Smooth muscle cell (in vitro differentiated cells): ENCODE measurements around the gene ING3. TPM values are rescaled to one million over a fixed set of nuclear protein-coding genes. Genes with fewer than 3 reads are reported as not detected.

ENCODE experiments used
- DNase-seq: peaks from one replicate; lab custom pipeline; 2025; ENCODE audit not compliant: unreplicated experiment; lab: John Stamatoyannopoulos, UW
- H2AFZ ChIP-seq: fragments of 200-600 bp; sonication (generic); 2 replicates; pipeline ENCODE4 v1.6.0; 2016; ENCODE audit warnings: antibody characterized with exemption, low read depth, mild to moderate bottlenecking
- H3F3A ChIP-seq: fragments of 200-600 bp; sonication (generic); 2 replicates; pipeline ENCODE4 v1.6.0; 2017; ENCODE audit warnings: antibody characterized with exemption, low read depth
- H3K27ac ChIP-seq: fragments of 200-600 bp; sonication (generic); 2 replicates; pipeline ENCODE4 v1.5.1; 2016; ENCODE audit warnings: low read depth, mild to moderate bottlenecking
- H3K27me3 ChIP-seq: fragments of 200-600 bp; sonication (generic); 2 replicates; pipeline ENCODE4 v1.6.1; 2016; ENCODE audit warnings: low read depth, mild to moderate bottlenecking
- H3K36me3 ChIP-seq: fragments of 200-600 bp; sonication (generic); 2 replicates; pipeline ENCODE4 v1.5.1; 2016; ENCODE audit warnings: low read depth
- H3K4me1 ChIP-seq: fragments of 200-600 bp; sonication (generic); 2 replicates; pipeline ENCODE4 v1.5.1; 2016; ENCODE audit warnings: low read depth
- H3K4me2 ChIP-seq: fragments of 200-600 bp; sonication (generic); 2 replicates; pipeline ENCODE4 v1.6.0; 2016; ENCODE audit warnings: mild to moderate bottlenecking
- H3K4me3 ChIP-seq: fragments of 200-600 bp; sonication (generic); 2 replicates; pipeline ENCODE4 v1.5.1; 2016; ENCODE audit warnings: mild to moderate bottlenecking
- H3K79me2 ChIP-seq: fragments of 200-600 bp; sonication (generic); 2 replicates; pipeline ENCODE4 v1.6.0; 2016; ENCODE audit warnings: low read depth, mild to moderate bottlenecking
- H3K9ac ChIP-seq: fragments of 200-600 bp; sonication (generic); 2 replicates; pipeline ENCODE4 v1.6.0; 2016; ENCODE audit warnings: low read depth
- H3K9me3 ChIP-seq: fragments of 200-600 bp; sonication (generic); replicated peaks from 2 replicates; pipeline ENCODE4 v1.5.1; 2016; ENCODE audit warnings: low read depth
- H4K20me1 ChIP-seq: fragments of 200-600 bp; sonication (generic); 2 replicates; pipeline ENCODE4 v1.6.0; 2016; ENCODE audit warnings: low read depth
- WGBS: methylation state at CpG from one replicate; pipeline ENCODE4 v1.1.7; 2016; ENCODE audit warnings: low lambda C conversion rate; 5-methylcytosine and 5-hydroxymethylcytosine counted together
- polyA plus RNA-seq: library from polyadenylated mRNA; unstranded; fragments of >200 nt; fragmentation: Nextera tagmentation; extraction: Ambion mirVana; gene quantifications from 2 replicates; pipeline ENCODE4 v1.2.1, GENCODE V29; 2016
- small RNA-seq: library from RNA; depleted of rRNA; stranded (forward); fragments of <200 nt; gene quantifications from one replicate; pipeline ENCODE3, GENCODE V24; 2014
- total RNA-seq: library from RNA; depleted of rRNA; stranded (reverse); fragments of >200 nt; gene quantifications from 2 replicates; pipeline ENCODE4 v1.2.3, GENCODE V29; 2014
- TF ChIP-seq, protein P1 (sequence below): fragments of 200-600 bp; sonication (generic); IDR thresholded peaks from 2 replicates; pipeline ENCODE4 v1.5.1; 2017; ENCODE audit warnings: borderline replicate concordance, mild to moderate bottlenecking, antibody characterized with exemption; ENCODE audit not compliant: insufficient read depth, poor library complexity, severe bottlenecking

The ING3 gene
- total and polyA plus RNA-seq, 2 experiments from 2014 or later: 8.4 to 11.8 TPM

DNA sequence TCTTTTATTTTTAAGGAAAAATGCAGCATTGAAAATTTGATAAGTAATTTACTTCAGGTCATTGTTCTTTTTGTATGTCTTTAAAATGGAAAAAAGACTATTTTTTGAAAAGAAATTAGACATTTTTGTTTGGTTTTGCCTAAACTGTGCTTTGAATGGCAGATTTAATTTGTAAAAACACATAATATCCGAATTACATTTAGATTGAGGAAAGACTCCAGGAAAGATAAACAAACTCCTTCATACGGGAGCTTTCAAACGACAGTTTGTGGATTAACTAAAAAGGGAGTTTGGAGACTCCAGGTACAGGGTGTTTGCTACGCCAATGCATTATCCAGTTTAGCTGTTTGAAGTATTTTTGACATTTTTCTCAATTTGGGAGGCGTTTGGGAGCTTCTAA lies 74.0 kb downstream of the ING3 start:
- Histone ChIP-seq H3K4me2 (peak overlapping the region; percentile 69), H3K9me3 (no peaks in the 10 kb centered on the region), H3K4me1 (peaks cover 25% of the 10 kb centered on the region), H3K36me3 (no peaks in the 10 kb centered on the region), H3K27me3 (no peaks in the 10 kb centered on the region), H3K79me2 (no peaks in the 10 kb centered on the region), H3F3A (peaks cover 11% of the 10 kb centered on the region), H3K9ac (no peak overlapping the region), H2AFZ (peak overlapping the region; percentile 85), H3K4me3 (peak overlapping the region; percentile 20), H4K20me1 (no peaks in the 10 kb centered on the region), H3K27ac (peak overlapping the region; percentile 71)
- DNase-seq: no peak
- TF ChIP-seq, protein P1, sequence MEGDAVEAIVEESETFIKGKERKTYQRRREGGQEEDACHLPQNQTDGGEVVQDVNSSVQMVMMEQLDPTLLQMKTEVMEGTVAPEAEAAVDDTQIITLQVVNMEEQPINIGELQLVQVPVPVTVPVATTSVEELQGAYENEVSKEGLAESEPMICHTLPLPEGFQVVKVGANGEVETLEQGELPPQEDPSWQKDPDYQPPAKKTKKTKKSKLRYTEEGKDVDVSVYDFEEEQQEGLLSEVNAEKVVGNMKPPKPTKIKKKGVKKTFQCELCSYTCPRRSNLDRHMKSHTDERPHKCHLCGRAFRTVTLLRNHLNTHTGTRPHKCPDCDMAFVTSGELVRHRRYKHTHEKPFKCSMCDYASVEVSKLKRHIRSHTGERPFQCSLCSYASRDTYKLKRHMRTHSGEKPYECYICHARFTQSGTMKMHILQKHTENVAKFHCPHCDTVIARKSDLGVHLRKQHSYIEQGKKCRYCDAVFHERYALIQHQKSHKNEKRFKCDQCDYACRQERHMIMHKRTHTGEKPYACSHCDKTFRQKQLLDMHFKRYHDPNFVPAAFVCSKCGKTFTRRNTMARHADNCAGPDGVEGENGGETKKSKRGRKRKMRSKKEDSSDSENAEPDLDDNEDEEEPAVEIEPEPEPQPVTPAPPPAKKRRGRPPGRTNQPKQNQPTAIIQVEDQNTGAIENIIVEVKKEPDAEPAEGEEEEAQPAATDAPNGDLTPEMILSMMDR: no peak
- 37% methylated on average over 5 of the region's 5 CpGs for whole genome bisulfite sequencing

DNA sequence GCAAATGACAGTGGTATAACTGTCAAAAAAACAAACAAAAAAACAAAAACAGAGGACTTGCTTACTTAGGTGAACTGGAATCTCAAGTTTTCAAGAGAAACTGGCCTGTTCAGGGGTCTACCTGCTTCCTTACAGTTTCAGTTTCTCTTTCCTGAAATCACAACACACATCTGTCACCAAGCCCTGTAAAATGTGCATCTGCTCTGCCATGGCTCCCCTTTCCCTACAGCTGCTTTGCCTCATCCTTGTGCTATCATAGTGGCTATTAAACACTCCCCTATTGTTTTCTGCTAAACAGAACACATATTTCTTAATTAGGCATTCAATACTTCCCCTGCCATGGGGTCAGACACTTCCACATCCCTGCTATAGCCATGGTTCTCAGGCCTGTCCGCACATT lies 75.6 kb downstream of the ING3 start:
- no peaks in the 10 kb centered on the region for H3K36me3 ChIP-seq
- 100% methylated on average over 1 of the region's 1 CpG for WGBS
- peaks cover 25% of the 10 kb centered on the region for H3K4me1 ChIP-seq
- H3K27ac ChIP-seq: no peak overlapping the region
- no peaks in the 10 kb centered on the region for H4K20me1 ChIP-seq
- H3F3A ChIP-seq: peaks cover 4% of the 10 kb centered on the region
- no peak overlapping the region for H3K9ac ChIP-seq
- no peaks in the 10 kb centered on the region for H3K9me3 ChIP-seq
- no peak overlapping the region for H2AFZ ChIP-seq
- TF ChIP-seq, protein P1: no peak
- peaks cover 3% of the 10 kb centered on the region for H3K79me2 ChIP-seq
- no peak overlapping the region for H3K4me3 ChIP-seq
- H3K4me2 ChIP-seq: no peak overlapping the region
- DNase-seq: no peak
- no peaks in the 10 kb centered on the region for H3K27me3 ChIP-seq

DNA sequence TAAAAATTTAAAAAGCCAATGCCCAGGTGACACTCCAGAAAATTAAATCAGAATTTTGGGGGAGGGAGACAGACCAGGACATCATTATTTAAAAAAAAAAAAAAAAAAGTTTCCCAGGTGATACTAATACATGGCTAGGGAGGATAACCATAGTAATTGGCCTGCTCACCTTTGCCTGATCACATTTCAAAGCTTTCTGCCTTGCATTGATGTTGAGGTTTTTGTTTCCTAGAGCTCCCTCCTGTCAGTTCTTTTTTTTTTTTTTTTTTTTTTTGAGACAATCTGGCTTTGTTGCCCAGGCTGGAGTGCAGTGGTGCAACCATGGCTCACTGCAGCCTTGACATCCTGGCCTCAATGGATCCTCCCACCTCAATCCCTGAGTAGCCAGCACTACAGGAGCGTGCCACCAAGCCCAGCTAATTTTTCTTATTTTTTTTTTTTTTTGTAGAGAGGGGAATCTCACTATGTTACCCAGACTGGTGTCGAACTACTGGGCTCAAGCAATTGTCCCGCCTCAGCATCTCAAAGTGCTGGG lies 76.1 kb downstream of the ING3 start:
- Histone ChIP-seq H4K20me1 (no peaks in the 10 kb centered on the region), H3K27ac (no peak overlapping the region), H3K4me1 (peaks cover 25% of the 10 kb centered on the region), H3K4me3 (no peak overlapping the region), H3F3A (peaks cover 4% of the 10 kb centered on the region), H3K4me2 (no peak overlapping the region), H3K9ac (no peak overlapping the region), H3K9me3 (no peaks in the 10 kb centered on the region), H3K79me2 (peaks cover 3% of the 10 kb centered on the region), H3K36me3 (no peaks in the 10 kb centered on the region), H3K27me3 (no peaks in the 10 kb centered on the region), H2AFZ (no peak overlapping the region)
- TF ChIP-seq, protein P1: no peak
- WGBS: 98% methylated on average over 3 of the region's 3 CpGs
- DNase-seq: no peak

Small RNA genes lying within 50 kb of the gene (small RNA-seq; reads per million reads assigned to genes)
- not detected for gene RNA5SP240

Other genes starting within 250 kb of the ING3 start
- 4.7 and 5.8 TPM in 2 replicates for gene TSPAN12, start 92.6 kb upstream of the ING3 start, total RNA-seq
- 3.7 and 4.0 TPM in 2 replicates for gene TSPAN12, start 92.6 kb upstream of the ING3 start, polyA plus RNA-seq
- gene CPED1, start 37.9 kb downstream of the ING3 start, total RNA-seq: 12.9 and 21.6 TPM in 2 replicates
- gene CPED1, start 37.9 kb downstream of the ING3 start, polyA plus RNA-seq: 5.8 and 9.5 TPM in 2 replicates